ENCODE measurements around the gene NAALADL2. TPM values are rescaled to one million over a fixed set of nuclear protein-coding genes. Genes with fewer than 3 reads are reported as not detected.

NAALADL2 gene
- total and polyA plus RNA-seq, 2 donors from 2014 or later = 2.0 to 20.2 TPM

DNA sequence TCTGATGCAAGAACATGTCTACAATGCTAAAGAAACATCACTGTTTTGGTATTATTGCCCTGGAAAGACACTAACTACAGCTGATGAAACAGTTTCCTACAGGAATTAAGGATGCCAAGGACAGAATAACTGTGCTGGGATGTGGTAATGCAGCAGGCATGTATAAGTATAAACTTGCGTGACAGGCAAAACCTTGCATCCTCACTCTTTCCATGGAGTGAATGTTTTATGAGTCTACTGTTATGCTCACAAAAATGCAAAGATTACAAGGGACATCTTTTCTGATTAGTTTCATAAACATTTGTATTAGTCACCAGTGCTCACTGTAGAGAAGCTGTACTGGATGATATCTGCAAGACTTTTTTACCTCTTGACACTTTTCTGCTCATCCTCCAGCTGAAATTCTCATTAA, 143.6 kb downstream of the NAALADL2 start:
- H3K9ac ChIP-seq (ENCODE audit: low read length in 3 of 3) = no peak overlapping the region
- H3K27ac ChIP-seq (ENCODE audit: low read depth in 2 of 2, low read length in 2 of 2) = no peak overlapping the region
- intact Hi-C loops (cut with DNase I) = no loop called here
- no peaks in the 10 kb centered on the region for H3K27me3 ChIP-seq (ENCODE audit: control insufficient read depth, insufficient read depth, low read length)
- FAIRE-seq (no peak), DNase-seq (no peak)
- no peaks in the 10 kb centered on the region for H3K36me3 ChIP-seq (ENCODE audit: control insufficient read depth in 2 of 3, insufficient read depth in 3 of 3, low read length in 3 of 3)
- H3K9me3 ChIP-seq (ENCODE audit: control insufficient read depth in 2 of 3, insufficient read depth in 1 of 3, low read length in 3 of 3) = peaks cover 0 to 3% (median 0%) of the 10 kb centered on the region in 3 donors
- no peaks in the 10 kb centered on the region for H3K4me1 ChIP-seq (ENCODE audit: control insufficient read depth in 2 of 3, insufficient read depth in 2 of 3, low read depth in 1 of 3, low read length in 3 of 3)
- no peak overlapping the region for H3K4me3 ChIP-seq (ENCODE audit: low read length in 3 of 3)
- TF ChIP-seq CTCF (IDR thresholded peaks at IDR 0.05; ENCODE audit: borderline replicate concordance, extremely low read depth, insufficient read depth) = no peak

GRCh38 chr3:175003590-175003989, 144.5 kb downstream of the NAALADL2 start:
- H3K9me3 ChIP-seq (ENCODE audit: control insufficient read depth in 2 of 3, insufficient read depth in 1 of 3, low read length in 3 of 3) = peaks cover 0 to 3% (median 0%) of the 10 kb centered on the region in 3 donors
- H3K27ac ChIP-seq (ENCODE audit: low read depth in 2 of 2, low read length in 2 of 2) = no peak overlapping the region
- intact Hi-C loops (cut with DNase I) = no loop called here
- no peaks in the 10 kb centered on the region for H3K36me3 ChIP-seq (ENCODE audit: control insufficient read depth in 2 of 3, insufficient read depth in 3 of 3, low read length in 3 of 3)
- no peaks in the 10 kb centered on the region for H3K27me3 ChIP-seq (ENCODE audit: control insufficient read depth, insufficient read depth, low read length)
- FAIRE-seq (no peak), DNase-seq (no peak)
- no peaks in the 10 kb centered on the region for H3K4me1 ChIP-seq (ENCODE audit: control insufficient read depth in 2 of 3, insufficient read depth in 2 of 3, low read depth in 1 of 3, low read length in 3 of 3)
- H3K9ac ChIP-seq (ENCODE audit: low read length in 3 of 3) = no peak overlapping the region
- no peak for TF ChIP-seq CTCF (IDR thresholded peaks at IDR 0.05; ENCODE audit: borderline replicate concordance, extremely low read depth, insufficient read depth)
- H3K4me3 ChIP-seq (ENCODE audit: low read length in 3 of 3) = no peak overlapping the region

- Histone ChIP-seq H3K36me3 (ENCODE audit: control insufficient read depth in 2 of 3, insufficient read depth in 3 of 3, low read length in 3 of 3) (no peaks in the 10 kb centered on the region), H3K9me3 (ENCODE audit: control insufficient read depth in 2 of 3, insufficient read depth in 1 of 3, low read length in 3 of 3) (peaks cover 0 to 3% (median 0%) of the 10 kb centered on the region in 3 donors), H3K27ac (ENCODE audit: low read depth in 2 of 2, low read length in 2 of 2) (no peak overlapping the region), H3K9ac (ENCODE audit: low read length in 3 of 3) (no peak overlapping the region), H3K4me3 (ENCODE audit: low read length in 3 of 3) (no peak overlapping the region), H3K27me3 (ENCODE audit: control insufficient read depth, insufficient read depth, low read length) (no peaks in the 10 kb centered on the region), H3K4me1 (ENCODE audit: control insufficient read depth in 2 of 3, insufficient read depth in 2 of 3, low read depth in 1 of 3, low read length in 3 of 3) (no peaks in the 10 kb centered on the region)
- TF ChIP-seq CTCF (IDR thresholded peaks at IDR 0.05; ENCODE audit: borderline replicate concordance, extremely low read depth, insufficient read depth) = no peak
- DNase-seq (no peak), FAIRE-seq (peak; percentile 38)
- intact Hi-C loops (cut with DNase I) = no loop called here
Measured at GRCh38 chr3:175005193-175005592, 146.1 kb downstream of the NAALADL2 start.

GRCh38 chr3:175005881-175006280, 146.7 kb downstream of the NAALADL2 start:
- DNase-seq (peak in 1 of 5 donors; percentile 14), FAIRE-seq (no peak)
- TF ChIP-seq CTCF (IDR thresholded peaks at IDR 0.05; ENCODE audit: borderline replicate concordance, extremely low read depth, insufficient read depth) = no peak
- Histone ChIP-seq H3K4me1 (ENCODE audit: control insufficient read depth in 2 of 3, insufficient read depth in 2 of 3, low read depth in 1 of 3, low read length in 3 of 3) (no peaks in the 10 kb centered on the region), H3K36me3 (ENCODE audit: control insufficient read depth in 2 of 3, insufficient read depth in 3 of 3, low read length in 3 of 3) (no peaks in the 10 kb centered on the region), H3K9me3 (ENCODE audit: control insufficient read depth in 2 of 3, insufficient read depth in 1 of 3, low read length in 3 of 3) (peaks cover 0 to 3% (median 0%) of the 10 kb centered on the region in 3 donors), H3K27ac (ENCODE audit: low read depth in 2 of 2, low read length in 2 of 2) (no peak overlapping the region), H3K27me3 (ENCODE audit: control insufficient read depth, insufficient read depth, low read length) (no peaks in the 10 kb centered on the region), H3K4me3 (ENCODE audit: low read length in 3 of 3) (no peak overlapping the region), H3K9ac (ENCODE audit: low read length in 3 of 3) (no peak overlapping the region)
- intact Hi-C loops (cut with DNase I) = no loop called here

Measured in kidney (tissue), 14 donors.